Purkinje cell (primary cell): Measurements from ENCODE around the gene MACROD1. TPM values are rescaled to one million over a fixed set of nuclear protein-coding genes. Genes with fewer than 3 reads are reported as not detected.

Source experiments
- polyA plus RNA-seq: library from polyadenylated mRNA; unstranded; fragments of >200 nt; fragmentation: Nextera tagmentation; gene quantifications from 2 replicates; pipeline ENCODE4 v1.2.1, GENCODE V29; 2014

The MACROD1 gene, protein sequence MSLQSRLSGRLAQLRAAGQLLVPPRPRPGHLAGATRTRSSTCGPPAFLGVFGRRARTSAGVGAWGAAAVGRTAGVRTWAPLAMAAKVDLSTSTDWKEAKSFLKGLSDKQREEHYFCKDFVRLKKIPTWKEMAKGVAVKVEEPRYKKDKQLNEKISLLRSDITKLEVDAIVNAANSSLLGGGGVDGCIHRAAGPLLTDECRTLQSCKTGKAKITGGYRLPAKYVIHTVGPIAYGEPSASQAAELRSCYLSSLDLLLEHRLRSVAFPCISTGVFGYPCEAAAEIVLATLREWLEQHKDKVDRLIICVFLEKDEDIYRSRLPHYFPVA
- polyA plus RNA-seq = 1.9 TPM in 1 of 2 replicates, not detected in the other

DNA sequence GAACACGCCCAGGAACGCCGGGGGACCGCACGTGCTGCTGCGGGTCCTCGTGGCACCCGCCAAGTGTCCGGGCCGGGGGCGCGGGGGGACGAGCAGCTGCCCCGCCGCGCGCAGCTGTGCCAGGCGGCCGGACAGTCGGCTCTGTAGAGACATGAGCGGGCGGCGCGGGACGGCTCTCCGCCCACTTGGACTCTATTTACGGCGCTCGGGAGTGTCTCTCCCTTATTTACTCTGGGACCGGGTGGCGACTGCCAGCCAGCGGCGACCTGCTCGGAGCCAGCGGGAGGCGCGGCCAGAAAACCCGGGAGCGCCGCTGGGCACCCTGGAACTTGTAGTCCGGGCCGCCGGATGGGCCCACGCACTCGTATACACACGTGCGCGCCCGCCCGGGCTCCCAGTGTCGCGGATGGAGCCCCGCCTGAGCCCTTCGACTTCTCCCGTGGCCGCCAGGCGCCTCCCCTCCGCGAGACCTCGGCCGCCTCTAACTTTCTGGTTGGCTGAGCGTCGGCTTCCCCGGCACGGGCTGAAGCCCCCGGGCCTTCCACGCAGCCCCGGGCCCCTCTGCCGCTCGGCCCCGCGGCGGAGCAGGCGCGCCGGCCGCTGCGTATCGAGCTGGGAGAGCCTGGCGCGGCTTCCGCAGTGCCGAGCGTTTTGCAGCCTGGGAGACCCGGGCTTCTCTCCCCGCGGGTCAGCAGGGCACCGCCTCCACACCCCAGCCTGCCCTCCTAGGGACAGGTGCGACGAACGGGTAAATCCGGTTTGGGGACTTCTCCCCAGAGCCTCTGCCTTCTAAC is at the start of gene MACROD1:
Gene MACROD1, minus strand, starts transcription at position 272 of the 794 bp plus-strand sequence. Its CDS starts 119 bp downstream, at position 153.

DNA sequence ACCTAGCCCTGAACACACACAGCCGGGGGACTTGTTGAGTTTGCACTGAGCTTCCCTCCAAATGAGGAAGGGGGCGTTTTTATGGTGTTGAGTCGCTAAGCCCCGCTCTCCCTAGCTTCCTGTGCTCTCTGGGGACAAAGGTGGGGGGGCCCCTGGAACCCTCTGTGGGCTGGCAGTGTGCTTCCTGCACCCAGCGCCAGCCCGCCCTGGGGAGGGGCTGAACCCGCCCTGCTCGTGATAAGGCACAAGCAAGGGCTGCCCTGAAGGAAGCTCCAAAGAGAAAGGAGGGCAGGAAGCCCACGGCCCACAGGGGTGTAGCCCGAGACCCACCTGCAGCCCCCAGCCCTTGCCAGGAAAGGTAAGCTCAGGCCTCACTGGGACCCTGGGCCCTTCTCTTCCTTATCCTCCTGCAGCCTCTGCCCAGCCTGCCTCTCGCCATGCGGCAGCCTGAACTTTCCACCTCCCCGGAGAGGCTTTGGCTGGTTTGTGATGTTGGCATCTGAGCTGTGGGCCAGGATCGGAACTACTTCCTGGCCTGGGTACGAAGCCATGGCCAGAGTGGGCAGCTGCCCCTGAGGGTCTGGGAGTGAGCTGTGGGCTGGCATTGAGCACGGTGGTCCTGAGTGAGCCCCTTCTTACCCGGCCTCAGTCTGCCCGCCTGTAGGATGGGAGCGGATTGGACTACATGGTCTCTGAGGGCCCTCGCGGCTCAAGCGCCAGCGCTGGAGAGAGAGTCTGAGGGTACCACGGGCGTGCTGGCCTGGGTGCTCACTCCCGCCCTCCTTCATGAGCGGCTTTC is 40.7 kb upstream of the MACROD1 start, which contains the start of gene FERMT3:
Gene FERMT3, plus strand, starts transcription at position 265 of the 799 bp plus-strand sequence. CDS start 644 bp downstream, outside the sequence.

DNA sequence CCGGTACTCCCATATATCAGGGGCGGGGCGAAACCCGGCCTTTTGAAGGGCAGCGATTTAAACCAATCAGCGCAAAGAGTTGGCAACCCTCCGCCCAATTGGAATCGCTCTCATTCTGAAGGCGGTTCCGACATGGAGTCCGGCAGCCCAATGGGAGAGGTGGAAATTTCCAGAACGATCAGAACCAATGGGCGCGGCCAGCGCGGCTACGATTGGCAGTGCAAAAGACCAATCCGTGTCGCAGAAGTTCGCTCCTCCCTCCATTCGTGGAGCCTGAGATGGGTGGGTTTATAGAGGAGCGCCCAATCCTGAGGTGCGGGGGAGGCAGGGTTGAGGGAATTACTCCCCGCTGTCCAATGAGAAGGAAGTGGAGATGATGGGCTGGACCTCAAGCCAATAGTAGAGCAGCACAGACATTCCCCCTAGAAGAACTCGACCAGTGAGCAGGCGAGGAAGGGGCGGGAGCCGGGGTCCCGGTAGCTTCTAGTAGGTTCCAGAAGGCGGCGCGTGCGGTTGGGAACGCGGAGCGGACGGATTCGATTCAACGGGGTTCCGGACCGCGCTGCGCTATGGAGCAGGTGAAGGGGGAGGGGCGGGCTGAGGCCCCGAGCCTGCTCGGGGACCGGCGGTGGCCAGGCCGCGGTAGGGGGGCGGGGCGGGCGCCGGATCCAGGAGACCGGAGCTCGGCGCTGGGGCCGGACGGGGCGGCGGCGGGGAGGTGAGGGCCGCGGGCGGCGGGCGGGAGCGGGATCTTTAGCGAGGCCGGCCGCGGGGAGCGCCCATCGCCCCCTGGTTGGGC is 20.0 kb upstream of the MACROD1 start, which contains the start of gene STIP1:
Gene STIP1, plus strand, starts transcription at position 479 of the 799 bp plus-strand sequence. Its CDS starts 91 bp downstream, at position 570.

DNA sequence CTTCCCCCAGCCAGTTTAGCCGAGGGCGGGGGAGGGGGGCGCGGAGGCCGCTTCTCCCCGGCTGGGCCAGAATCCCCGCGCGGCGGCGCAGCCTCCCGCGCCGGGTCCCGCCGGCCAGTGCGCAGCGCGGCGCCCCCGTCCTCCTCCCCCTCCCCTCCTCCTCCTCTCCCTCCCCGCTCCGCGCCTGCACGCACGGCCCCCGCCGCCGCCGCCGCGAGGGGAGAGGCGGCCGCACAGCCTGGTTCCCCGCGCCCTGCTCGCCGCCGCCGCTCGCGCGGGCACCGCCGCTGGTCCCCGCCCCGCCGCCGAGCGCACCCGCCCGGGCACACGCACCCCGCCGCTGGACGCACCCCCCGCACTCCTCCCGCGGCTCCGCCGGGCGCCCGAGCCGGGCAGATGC is 130.3 kb downstream of the MACROD1 start, which contains the start of gene FLRT1:
Gene FLRT1, plus strand, starts transcription at position 356 of the 400 bp plus-strand sequence. CDS start 80,337 bp downstream, outside the sequence.

DNA sequence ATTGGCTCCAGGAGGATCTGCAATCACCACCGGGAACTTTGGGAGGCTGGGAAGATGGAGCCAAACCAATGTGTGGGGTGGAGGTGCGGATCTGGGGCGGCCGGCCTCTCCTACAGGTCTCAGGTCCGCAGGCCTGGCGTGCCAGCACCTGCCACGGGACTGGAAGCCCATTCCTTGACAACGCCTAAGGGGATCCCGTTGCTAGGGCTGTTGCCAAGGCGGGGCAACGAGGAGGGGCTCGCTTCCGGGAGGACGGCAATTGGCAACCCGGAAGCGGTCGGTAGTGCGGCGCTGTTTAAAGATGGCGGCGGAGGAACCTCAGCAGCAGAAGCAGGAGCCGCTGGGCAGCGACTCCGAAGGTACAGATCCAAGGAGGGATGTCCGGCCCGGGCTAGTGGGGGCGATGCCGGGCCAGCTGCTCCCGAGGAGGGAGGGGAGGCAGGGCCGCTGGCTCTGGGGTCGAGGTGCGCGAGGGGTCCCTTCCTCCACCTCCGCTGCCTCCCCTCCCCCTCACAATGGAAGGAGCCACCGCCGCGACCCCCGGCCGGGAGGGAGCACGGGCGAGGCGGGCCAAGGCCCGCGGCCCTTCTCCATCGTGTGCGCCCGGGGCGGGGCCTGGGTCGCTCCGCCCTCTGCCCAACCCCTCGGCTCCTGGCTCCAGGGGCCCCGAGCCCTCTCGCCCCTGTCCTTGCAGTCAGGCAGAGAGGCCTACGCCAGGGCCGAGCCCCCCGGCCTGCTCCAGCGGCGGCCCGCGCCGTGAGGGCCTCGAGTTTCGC is 179.6 kb downstream of the MACROD1 start, which contains the start of gene OTUB1:
Gene OTUB1, plus strand, starts transcription at position 283 of the 776 bp plus-strand sequence. Its CDS starts 19 bp downstream, at position 302.

DNA sequence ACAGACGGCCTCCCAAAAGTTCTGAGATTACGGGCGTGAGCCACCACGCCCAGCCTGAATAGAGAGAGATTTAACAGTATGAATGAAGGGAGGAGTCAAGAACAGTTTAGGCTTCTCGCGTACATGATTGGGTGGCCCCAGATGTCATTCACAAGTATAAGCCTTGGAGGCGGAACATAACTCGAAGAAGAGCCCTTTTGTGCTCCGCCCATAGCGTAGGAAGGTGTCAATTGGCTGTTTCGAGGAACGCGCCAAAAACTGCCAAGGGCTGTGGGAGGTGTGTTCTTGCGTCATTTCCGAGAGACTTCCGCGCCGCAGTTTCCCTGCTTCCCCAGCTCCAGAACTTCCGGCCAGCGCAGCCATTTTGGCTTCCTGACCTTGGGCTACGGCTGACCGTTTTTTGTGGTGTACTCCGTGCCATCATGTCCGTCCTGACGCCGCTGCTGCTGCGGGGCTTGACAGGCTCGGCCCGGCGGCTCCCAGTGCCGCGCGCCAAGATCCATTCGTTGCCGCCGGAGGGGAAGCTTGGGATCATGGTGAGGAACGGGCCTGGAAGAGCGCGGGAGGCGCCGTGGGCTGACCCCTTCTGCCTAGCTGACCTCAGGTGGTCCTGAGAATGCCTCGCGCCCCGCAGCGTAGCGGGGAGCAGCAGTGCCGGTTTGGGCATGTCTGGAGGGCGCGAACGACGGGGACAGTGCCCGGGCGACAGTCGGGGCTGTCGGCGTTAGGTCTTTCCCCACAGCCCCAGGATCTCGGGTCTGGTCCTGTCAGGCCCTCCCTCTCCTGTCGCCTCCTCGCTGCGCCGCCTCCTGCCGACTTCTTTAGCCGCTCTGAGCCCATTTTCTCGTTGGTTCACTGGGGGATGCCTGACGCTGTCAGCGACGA is 191.4 kb downstream of the MACROD1 start, which contains the start of gene COX8A:
Gene COX8A, plus strand, starts transcription at position 362 of the 885 bp plus-strand sequence. Its CDS starts 61 bp downstream, at position 423.

Other genes starting within 250 kb of the MACROD1 start
- gene RCOR2, start 248.9 kb downstream of the MACROD1 start, polyA plus RNA-seq = not detected in 2 replicates
- 0.31 and 0.54 TPM in 2 replicates for gene NAA40, start 227.1 kb downstream of the MACROD1 start, polyA plus RNA-seq
- gene COX8A, start 191.5 kb downstream of the MACROD1 start, polyA plus RNA-seq = 744 and 753 TPM in 2 replicates
- 56.4 and 106 TPM in 2 replicates for gene OTUB1, start 179.7 kb downstream of the MACROD1 start, polyA plus RNA-seq
- 0.59 TPM in 1 of 2 replicates, not detected in the other for gene FLRT1, start 130.2 kb downstream of the MACROD1 start, polyA plus RNA-seq
- gene STIP1, start 20.1 kb upstream of the MACROD1 start, polyA plus RNA-seq = 43.6 and 47.9 TPM in 2 replicates
- gene FERMT3, start 40.6 kb upstream of the MACROD1 start, polyA plus RNA-seq = not detected in 2 replicates
- 15.5 and 43.1 TPM in 2 replicates for gene TRPT1, start 60.1 kb upstream of the MACROD1 start, polyA plus RNA-seq
- gene NUDT22, start 60.2 kb upstream of the MACROD1 start, polyA plus RNA-seq = 8.7 and 9.8 TPM in 2 replicates
- gene DNAJC4, start 64.4 kb upstream of the MACROD1 start, polyA plus RNA-seq = 8.8 and 9.0 TPM in 2 replicates
- 9.3 and 11.2 TPM in 2 replicates for gene VEGFB, start 68.5 kb upstream of the MACROD1 start, polyA plus RNA-seq
- gene FKBP2, start 75.0 kb upstream of the MACROD1 start, polyA plus RNA-seq = 387 and 624 TPM in 2 replicates
- 25.5 and 42.6 TPM in 2 replicates for gene PPP1R14B, start 80.8 kb upstream of the MACROD1 start, polyA plus RNA-seq
- 6.8 and 9.9 TPM in 2 replicates for gene PLCB3, start 85.4 kb upstream of the MACROD1 start, polyA plus RNA-seq
- gene BAD, start 118.6 kb upstream of the MACROD1 start, polyA plus RNA-seq = 9.3 and 18.9 TPM in 2 replicates
- 4.4 and 8.0 TPM in 2 replicates for gene GPR137, start 119.7 kb upstream of the MACROD1 start, polyA plus RNA-seq
- 0.17 TPM in 1 of 2 replicates, not detected in the other for gene KCNK4, start 125.2 kb upstream of the MACROD1 start, polyA plus RNA-seq
- not detected in 2 replicates for gene CATSPERZ, start 134.2 kb upstream of the MACROD1 start, polyA plus RNA-seq
- 2.4 and 7.9 TPM in 2 replicates for gene ESRRA, start 139.4 kb upstream of the MACROD1 start, polyA plus RNA-seq
- gene TRMT112, start 151.4 kb upstream of the MACROD1 start, polyA plus RNA-seq = 247 and 261 TPM in 2 replicates
- gene PRDX5, start 152.0 kb upstream of the MACROD1 start, polyA plus RNA-seq = 352 and 367 TPM in 2 replicates
- not detected in 2 replicates for gene CCDC88B, start 174.1 kb upstream of the MACROD1 start, polyA plus RNA-seq
- 0.46 and 0.67 TPM in 2 replicates for gene RPS6KA4, start 193.0 kb upstream of the MACROD1 start, polyA plus RNA-seq